ENCODE results near the gene PHACTR4. TPM values are rescaled to one million over a fixed set of nuclear protein-coding genes. Genes with fewer than 3 reads are reported as not detected.
"Not testable (repeated sequence)": the region's sequence is repeated elsewhere in the genome, so short reads cannot be mapped to it uniquely, and the experiment has no call there.

PHACTR4 gene
- total RNA-seq, 1 donor from 2014 or later: 36.5 TPM

GRCh38 chr1:28458237-28459228 lies 89.0 kb downstream of the PHACTR4 start:
- DNase-seq (ENCODE audit: low spot score) (no peak), ATAC-seq (no peak)
- intact Hi-C loops (cut with DNase I): no loop called here

GRCh38 chr1:28466226-28466778 lies 96.8 kb downstream of the PHACTR4 start:
- intact Hi-C loops (cut with DNase I): no loop called here
- ATAC-seq (no peak), DNase-seq (ENCODE audit: low spot score) (no peak)

GRCh38 chr1:28470146-28470545 lies 100.6 kb downstream of the PHACTR4 start:
- DNase-seq (ENCODE audit: low spot score): no peak
- intact Hi-C loops (cut with DNase I): no loop called here
- no peak for ATAC-seq

- intact Hi-C loops (cut with DNase I); DNase-seq (ENCODE audit: low spot score); ATAC-seq: not testable (repeated sequence)
Measured at GRCh38 chr1:28479497-28479896, 110.0 kb downstream of the PHACTR4 start.

GRCh38 chr1:28480308-28480707 lies 110.8 kb downstream of the PHACTR4 start:
- ATAC-seq: no peak
- DNase-seq (ENCODE audit: low spot score): no peak
- intact Hi-C loops (cut with DNase I): no loop called here

- ATAC-seq: no peak
- intact Hi-C loops (cut with DNase I): no loop called here
- DNase-seq (ENCODE audit: low spot score): no peak
Measured at GRCh38 chr1:28482138-28482537, 112.6 kb downstream of the PHACTR4 start.

GRCh38 chr1:28482702-28483101 lies 113.2 kb downstream of the PHACTR4 start:
- intact Hi-C loops (cut with DNase I): no loop called here
- no peak for ATAC-seq
- DNase-seq (ENCODE audit: low spot score): no peak

- intact Hi-C loops (cut with DNase I): no loop called here
- ATAC-seq (no peak), DNase-seq (ENCODE audit: low spot score) (no peak)
Measured at GRCh38 chr1:28494737-28495136, 125.2 kb downstream of the PHACTR4 start.

GRCh38 chr1:28499553-28499952 lies 130.0 kb downstream of the PHACTR4 start:
- intact Hi-C loops (cut with DNase I): no loop called here
- no peak for DNase-seq (ENCODE audit: low spot score)
- ATAC-seq: no peak

- no peak for ATAC-seq
- intact Hi-C loops (cut with DNase I): no loop called here
- DNase-seq (ENCODE audit: low spot score): no peak
Measured at GRCh38 chr1:28501925-28502324, 132.4 kb downstream of the PHACTR4 start.

GRCh38 chr1:28503117-28503516 lies 133.6 kb downstream of the PHACTR4 start:
- DNase-seq (ENCODE audit: low spot score): no peak
- intact Hi-C loops (cut with DNase I): no loop called here
- no peak for ATAC-seq

- intact Hi-C loops (cut with DNase I): no loop called here
- ATAC-seq (peak; percentile 99), DNase-seq (ENCODE audit: low spot score) (peak; percentile 97)
Measured at GRCh38 chr1:28505406-28506187, 136.1 kb downstream of the PHACTR4 start, which contains the start of gene RCC1. Gene RCC1, plus strand, starts transcription at chr1:28506043. Its CDS starts 23,824 bp downstream, at chr1:28529867.

GRCh38 chr1:28506907-28507246 lies 137.3 kb downstream of the PHACTR4 start:
- intact Hi-C loops (cut with DNase I): no loop called here
- ATAC-seq (no peak), DNase-seq (ENCODE audit: low spot score) (no peak)

- DNase-seq (ENCODE audit: low spot score) (no peak), ATAC-seq (no peak)
- intact Hi-C loops (cut with DNase I): no loop called here
Measured at GRCh38 chr1:28507247-28507645, 137.7 kb downstream of the PHACTR4 start.

- intact Hi-C loops (cut with DNase I): no loop called here
- DNase-seq (ENCODE audit: low spot score) (no peak), ATAC-seq (no peak)
Measured at GRCh38 chr1:28507646-28508434, 138.3 kb downstream of the PHACTR4 start.

- no peak for DNase-seq (ENCODE audit: low spot score)
- intact Hi-C loops (cut with DNase I): no loop called here
- ATAC-seq: no peak
Measured at GRCh38 chr1:28508435-28508754, 138.9 kb downstream of the PHACTR4 start.

- intact Hi-C loops (cut with DNase I): no loop called here
- ATAC-seq (no peak), DNase-seq (ENCODE audit: low spot score) (no peak)
Measured at GRCh38 chr1:28509705-28510272, 140.2 kb downstream of the PHACTR4 start.

- DNase-seq (ENCODE audit: low spot score) (no peak), ATAC-seq (no peak)
- intact Hi-C loops (cut with DNase I): no loop called here
Measured at GRCh38 chr1:28510273-28510969, 140.9 kb downstream of the PHACTR4 start.

All from sciatic nerve (tissue), 2 donors.